GM19023 (cell line): ENCODE measurements around the gene EXOSC9.
A peak's percentile ranks its signal among the peaks of the same experiment; 100 is the strongest.

ENCODE experiments used
- ATAC-seq: cut with Tn5 transposase; IDR thresholded peaks from one replicate; pipeline ENCODE4 v1.9.1; 2021; ENCODE audit warnings: mild to moderate bottlenecking, moderate library complexity; ENCODE audit not compliant: unreplicated experiment

EXOSC9 gene

DNA sequence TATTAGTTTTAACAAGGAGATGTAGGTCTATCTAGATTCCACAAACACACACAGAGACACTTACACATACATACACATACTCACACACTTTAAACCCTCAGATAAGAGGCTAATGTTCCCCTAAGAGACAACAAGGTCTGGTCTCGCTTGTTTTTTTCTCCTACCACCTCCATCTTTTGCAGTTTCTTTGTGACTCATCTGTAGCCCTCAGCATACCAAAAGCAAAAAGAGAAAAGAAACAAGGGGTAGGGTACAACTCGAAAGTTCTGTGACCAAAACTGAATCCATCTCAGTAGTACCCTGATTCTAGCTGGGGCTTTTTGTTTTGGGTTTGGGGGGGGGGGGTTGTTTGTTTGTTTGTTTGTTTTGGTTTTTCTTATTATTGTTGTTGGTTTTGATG is 12.2 kb upstream of the EXOSC9 start:
- ATAC-seq: peak; percentile 90

DNA sequence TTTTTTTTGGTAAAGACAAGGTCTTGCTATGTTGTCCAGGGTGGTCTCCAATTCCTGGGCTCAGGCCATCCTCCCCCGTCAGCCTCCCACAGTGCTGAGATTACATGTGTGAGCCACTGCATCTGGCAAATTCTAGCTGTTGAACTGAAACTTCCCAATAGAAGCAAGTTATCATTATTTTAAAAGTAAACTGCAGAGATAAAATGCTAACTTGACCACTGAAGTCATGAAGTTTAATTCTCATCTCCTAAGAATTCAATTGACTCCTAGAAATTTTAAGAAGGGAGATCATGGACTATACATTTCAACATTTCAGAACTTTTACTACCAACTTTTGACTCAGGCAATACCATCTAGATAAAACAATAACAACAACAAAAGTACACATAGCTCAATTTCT is 11.7 kb upstream of the EXOSC9 start:
- no peak for ATAC-seq

DNA sequence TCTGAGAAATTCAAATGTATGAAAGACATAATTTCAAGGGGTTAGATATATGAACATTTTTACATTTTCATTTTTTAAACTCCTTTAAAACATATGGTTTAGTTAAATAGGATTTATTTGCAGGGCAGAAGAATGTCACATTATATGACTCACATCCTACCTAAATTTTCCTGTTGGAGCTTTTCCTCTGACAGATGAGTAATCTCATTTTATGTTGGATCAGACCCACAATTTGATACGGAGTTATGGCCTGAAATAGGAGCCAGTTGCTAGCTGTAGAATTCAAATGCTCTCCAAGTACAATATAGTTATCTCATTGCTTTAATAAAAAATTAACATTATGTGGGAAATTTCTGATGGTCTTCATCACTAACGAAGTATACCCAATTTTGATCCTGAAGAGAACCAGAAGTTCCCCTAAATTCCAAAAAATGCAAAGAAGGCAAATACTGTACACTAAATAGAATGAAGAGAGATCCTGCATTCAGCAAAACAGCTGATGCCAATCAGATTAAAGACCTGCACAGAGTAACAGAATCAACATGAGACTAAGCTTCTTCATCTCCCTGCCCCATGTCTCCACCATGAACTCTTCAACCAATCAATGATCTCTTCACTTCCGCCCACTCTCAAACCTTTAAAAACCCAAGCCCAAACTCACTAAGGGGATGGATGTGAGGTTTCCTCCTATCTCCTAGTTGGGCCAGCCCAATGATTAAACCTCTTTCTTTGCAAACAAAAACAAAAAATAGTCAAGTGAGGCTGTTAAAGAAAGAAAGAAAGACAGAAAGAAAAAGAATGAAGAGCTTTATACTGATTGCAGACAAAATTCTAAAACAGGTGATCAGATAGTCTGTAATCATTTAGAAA is 10.9 kb upstream of the EXOSC9 start:
- no peak for ATAC-seq

DNA sequence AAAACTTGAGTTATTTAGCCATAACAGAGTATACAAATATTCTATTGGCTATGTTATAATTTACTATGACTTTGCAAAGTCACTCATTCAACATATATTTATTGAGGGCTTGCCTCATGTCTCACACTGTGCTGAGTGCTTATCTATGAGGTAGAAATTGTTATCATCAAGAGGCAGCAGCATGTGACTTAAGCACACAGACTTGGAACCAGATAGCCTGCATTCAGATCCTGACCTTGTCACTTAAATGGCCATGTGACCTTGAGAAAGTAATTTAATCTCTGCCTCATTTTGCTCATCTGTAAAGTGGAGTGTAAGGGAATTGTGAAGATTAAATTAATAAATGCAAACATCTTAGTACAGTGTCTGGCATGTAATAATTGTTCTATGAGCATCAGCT is 10.1 kb upstream of the EXOSC9 start:
- no peak for ATAC-seq

DNA sequence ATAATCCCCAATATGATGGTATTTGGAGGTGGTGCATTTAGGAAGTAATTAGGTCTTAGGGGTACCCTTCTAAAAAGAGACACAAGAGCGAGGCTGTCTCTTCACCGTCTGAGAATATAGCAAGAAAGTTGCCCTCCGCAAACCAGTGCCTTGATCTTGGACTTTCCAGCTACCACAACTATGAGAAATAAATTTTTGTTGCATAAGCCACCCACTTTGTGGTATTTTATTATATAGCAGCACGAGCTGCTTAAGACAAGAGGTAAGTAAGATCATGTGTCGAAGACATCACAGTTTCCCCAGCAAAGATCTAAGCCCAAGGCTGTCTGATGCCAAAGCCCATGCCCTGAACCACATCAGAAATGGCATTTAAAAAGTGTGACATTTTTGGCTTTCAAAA is 9.6 kb upstream of the EXOSC9 start:
- no peak for ATAC-seq

DNA sequence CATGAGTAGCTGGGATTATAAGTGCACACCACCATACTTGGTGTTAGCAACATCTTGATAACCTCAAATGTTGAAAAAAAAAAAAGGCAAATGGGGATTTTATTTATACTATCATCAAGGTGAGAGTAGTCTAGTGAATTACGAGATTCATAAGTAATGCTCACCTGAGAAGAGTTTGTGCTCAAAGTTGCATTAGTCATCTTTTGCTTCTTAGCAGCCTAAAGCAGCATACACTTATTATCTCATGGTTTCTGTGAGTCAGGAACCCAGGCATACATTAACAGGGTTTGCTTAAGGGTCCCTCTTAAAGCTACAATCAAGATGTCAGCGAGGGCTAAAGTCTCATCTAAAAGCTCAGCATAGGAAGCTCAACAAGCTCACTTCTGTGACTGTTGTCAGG is 8.2 kb upstream of the EXOSC9 start:
- no peak for ATAC-seq

DNA sequence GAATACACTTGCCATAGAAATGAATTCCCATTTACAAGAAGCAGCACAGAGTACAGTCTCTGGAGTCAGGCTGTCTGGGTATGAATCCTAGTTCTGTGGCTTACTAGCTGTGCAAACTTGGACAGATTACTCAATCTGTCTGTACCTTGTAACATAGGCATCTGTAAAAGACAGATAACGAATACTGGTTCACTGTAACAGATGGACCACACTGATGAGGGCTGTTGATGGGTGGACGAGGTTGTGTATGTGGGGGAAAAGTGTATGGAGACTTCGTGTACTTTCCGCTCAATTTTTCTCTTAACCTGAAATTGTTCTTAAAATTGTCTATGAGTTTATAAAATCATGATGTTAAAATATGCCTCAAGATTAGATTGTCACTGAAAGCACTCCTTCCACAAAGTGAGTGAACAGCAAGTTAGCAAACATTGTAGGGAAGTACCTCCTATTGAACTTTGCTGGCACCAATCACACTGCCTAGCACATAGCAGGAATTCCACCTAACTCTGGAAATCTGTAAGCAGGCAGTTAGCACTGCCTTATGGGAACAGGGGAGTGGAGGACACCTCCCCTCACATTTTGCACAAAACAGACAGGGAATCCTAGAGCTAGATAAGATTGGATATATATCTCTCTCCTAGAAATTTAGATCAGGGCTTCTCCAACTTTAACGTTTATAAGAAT is 6.5 kb upstream of the EXOSC9 start:
- no peak for ATAC-seq

DNA sequence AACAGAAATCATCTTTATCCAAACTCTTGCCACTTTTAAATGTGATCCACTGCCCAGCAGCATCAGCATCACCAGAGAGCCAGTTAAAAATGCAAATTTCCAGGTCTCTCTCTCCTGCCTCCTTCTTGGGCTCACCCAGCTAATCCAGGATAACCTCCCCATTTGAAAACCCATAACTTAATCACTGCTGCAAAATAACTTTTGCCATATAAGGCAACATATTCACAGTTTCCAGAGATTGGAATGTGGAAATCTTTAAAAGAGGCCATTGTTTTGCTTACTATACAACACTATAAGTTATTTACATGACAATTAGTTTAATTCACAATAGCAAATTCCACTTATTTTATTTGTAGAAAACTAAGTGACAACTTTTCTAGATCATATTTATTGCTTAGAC is 4.8 kb upstream of the EXOSC9 start:
- no peak for ATAC-seq

DNA sequence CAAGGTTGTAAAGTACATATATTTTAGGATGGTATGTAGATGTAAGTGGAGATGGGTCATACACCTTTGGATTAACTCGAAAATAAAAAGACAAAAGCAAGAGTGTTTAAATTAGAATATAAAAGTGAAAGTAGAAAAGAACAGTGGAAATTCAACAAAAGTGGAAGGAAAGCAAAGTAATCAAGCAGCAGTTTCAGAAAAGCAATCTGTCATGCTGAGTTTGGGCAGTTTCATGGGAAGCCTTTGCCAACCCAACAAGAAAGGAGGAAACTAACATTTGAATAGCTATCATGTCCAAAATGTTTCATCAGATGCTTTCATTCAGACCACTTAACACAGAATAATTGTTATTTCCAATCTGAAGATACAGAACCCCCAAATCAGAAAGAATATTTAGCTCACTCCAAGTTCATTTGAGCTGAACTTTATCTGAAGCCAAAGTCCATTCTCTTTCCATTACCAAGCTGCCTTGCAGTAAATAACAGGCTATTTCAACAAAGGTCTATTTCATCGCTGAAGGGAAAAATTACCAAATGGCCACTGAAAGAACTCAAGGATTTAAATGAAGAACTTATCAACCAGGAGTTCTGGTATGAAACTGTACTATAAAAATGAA is 1.8 kb upstream of the EXOSC9 start:
- no peak for ATAC-seq

DNA sequence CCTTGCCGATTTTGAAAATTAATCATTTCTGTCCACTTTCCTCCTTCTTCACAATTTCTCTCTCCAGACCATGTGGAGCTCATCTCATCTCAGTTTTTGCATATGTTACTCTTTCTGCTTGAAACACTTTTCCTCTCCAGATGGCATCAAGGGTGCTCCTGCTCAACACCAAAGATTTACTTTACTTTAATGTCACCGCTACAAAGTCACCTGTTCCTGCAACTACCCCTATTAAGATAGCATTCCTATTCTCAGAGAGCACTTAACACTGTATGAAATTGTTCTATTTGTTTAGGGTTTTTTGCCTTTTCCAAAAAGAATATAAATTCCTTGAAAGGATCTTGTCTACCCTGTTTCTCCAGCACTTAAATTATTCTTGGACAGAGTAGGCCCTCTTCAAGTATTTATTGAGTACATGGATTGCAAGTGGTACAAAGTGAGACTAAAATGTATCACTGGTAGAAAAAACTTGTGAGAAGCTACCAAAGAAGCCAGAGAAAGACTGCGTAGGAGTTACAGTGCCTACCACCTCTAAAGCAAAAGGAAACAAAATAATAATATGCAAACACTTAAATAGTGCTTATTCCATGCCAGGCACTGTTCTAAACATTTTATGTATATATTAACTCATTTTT is 1.1 kb upstream of the EXOSC9 start:
- no peak for ATAC-seq

DNA sequence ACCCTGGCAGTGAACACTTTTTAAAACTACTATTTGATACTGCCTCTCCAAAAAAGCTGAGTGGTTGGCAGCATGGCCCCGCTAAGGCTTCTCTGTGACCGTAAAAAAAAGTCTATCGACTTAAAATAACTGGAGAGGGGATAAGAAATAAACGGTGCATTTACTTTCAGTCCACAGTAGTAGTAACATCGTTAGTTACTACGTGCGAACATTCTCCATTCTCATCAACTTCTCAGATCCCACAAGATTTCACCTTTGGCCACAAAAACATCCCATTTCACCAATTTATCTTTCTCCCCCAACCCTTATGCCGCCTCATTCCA is 524 bp upstream of the EXOSC9 start:
- ATAC-seq: peak; percentile 12

DNA sequence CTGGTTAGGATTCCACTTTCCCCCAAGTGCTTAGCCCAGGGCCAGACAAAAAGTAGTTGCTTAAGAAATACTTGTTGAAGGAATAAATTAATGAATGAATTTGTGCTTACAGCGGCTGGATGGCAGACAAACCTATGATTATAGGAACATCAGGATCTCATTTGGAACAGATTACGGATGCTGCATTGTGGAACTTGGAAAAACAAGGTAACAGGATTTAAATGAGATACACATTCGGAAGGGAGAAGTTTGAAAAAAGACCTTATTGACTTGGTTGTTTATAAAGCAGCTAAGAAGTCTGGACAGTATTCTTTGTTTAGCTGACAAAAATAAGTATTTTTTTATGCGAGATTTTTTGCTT is 572 bp downstream of the EXOSC9 start:
- no peak for ATAC-seq

DNA sequence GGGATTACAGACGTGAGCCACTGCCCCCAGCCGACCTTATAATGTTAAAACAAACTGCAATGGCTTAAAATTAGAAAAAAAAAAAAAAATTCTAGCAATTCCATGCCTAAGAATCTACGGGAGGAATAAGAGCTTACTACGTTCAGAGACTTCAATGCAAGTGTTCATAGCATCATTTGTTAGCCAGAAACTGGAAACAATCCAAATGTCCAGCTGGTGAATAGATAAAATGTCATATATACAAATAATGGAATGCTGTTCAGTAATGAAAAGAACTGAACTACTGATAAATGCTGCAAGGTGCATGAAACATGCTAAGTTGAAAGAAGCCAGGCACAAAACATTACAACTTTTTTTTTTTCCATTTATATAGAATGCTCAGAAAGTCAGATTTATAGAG is 5.3 kb downstream of the EXOSC9 start:
- ATAC-seq: no peak

DNA sequence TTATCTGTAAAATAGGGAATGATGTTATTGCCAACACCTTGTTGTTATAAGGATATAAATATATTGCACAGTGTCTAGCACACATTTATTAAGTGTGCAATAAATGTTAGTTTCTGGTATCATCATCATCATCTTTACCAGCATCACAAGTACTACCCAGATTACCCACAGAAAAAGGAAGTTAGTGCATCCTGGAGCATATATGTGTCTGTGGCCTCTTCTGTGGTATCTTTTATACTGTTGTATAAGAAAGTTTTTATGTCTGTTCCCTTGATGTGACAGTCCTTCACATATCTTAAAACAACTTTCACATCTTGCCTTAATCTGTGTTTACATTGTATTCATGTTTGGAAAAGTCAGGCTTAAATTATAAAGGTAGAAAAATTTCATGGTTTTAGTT is 10.0 kb downstream of the EXOSC9 start:
- no peak for ATAC-seq

DNA sequence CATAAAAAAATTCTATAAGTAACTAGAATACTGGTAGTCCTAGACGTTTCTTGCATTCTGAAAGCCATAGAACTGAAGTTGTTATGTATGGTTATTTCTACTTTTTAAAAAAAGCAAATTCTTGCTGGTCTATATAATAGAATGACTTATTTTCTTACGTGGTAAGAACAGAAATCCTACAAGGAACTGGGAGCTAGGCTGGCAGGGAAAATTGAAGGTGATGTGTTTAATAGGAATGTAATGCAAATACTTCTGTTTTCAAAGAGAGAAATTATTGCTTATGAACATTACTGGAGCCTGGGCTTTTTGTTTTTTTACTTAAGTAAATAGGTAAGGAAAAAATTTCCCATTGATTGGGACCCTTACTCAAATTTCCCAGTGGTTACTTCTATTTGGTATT is 13.6 kb downstream of the EXOSC9 start:
- no peak for ATAC-seq

DNA sequence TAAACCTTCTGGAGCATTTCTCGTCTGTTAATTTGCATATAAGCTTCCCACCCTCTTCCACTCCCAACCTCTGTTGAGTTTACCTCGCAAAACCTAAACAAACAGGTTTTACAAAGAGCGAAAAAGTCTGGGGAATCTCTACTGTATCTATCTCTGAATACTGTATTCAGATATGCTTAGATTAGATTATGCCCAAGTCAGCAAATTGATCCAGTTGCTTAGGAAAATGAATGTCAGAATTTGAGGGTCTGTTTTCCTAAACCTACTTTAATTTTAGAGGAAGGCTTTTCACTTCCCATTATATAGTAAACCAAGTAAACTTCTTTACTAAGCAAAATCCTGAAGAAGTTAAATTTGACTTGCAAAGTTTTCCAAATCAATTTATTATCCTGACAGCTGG is 15.9 kb downstream of the EXOSC9 start:
- ATAC-seq: no peak

DNA sequence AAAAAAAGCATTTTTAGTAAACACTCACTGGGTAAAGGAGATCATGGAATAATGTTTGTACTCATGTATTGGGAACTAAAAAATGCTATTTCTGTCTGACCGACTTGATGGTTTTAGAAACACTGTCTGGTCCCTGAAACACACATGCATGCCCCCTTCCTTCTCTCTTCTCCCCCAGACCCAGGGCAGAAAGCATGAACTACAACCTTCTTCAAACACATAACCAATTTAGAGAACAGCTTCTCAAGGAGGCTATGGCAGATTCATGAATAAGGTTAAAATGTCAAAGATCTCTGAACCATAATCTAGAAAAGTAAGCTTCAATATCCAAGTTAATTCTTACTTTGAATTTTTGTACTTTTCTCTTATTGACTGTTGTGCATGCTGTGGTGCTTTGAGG is 16.6 kb downstream of the EXOSC9 start:
- ATAC-seq: no peak

DNA sequence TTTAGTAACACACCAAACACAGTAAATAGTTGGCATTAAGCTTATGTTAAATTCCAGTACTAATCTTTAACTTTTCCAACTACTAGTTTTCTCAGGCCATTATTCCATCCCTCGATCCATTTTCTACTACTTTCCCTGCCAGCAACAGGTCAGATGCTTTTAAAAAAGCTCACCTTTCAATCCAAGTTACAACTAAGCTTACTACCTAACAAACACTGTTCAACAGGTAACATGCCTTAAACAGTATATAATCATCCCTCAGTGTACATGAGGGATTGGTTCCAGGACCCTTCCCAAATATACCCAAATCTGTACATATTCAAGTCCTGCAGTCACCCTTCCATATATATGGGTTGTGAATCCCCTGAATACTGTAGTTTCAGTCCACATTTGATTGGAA is 17.1 kb downstream of the EXOSC9 start:
- no peak for ATAC-seq

DNA sequence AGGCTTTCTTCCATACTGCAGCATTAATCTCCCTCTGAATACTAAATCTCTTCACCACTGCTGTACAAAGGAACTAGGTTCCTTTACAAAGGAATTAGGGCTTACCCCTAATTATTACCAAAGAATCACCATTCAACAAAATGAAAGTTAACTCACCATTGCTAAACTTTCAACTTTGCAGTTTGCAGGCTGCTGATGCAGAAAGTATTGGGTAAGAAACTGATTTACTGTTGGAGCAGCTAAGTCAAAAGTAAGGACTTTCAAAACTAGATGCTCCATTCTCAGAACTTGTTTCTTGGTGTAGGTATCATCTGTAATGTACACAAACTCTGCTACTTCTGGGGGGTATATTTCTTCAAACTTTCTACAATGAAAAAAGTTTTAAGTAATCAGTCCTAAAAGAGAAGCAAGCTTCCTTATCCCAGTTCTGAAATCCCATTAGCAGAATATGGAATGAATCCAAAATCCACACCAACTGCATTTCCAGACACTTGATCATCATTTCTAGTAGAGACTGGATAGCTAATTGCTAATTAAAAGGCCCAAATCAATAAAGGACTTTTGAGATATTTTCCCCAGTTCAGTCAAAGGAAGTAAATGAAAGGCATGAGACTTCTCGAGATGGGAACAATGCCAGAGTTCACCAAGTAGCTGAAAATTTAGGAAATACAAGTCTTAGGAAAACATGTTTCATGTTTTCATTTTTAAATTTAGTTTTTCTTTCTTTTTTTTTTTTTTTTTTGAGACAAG is 18.3 kb downstream of the EXOSC9 start:
- ATAC-seq: no peak

DNA sequence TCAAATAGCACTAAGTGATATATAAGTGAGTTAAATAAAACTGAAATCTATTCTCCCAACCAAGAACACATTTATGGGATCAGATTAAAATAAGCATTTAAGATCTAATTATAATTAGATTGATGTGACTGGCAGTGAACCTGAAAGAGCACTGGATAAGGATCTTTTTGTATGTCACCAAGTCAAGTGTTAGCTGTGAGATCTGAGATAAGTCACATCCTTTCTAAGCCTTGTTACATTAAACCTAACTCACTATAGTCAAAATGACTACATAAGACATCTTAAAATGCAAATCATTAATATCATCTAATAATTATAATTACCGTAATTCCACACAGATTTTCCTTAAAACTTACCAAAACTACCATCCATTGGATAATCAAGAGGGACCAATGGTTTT is 20.9 kb downstream of the EXOSC9 start:
- ATAC-seq: no peak

DNA sequence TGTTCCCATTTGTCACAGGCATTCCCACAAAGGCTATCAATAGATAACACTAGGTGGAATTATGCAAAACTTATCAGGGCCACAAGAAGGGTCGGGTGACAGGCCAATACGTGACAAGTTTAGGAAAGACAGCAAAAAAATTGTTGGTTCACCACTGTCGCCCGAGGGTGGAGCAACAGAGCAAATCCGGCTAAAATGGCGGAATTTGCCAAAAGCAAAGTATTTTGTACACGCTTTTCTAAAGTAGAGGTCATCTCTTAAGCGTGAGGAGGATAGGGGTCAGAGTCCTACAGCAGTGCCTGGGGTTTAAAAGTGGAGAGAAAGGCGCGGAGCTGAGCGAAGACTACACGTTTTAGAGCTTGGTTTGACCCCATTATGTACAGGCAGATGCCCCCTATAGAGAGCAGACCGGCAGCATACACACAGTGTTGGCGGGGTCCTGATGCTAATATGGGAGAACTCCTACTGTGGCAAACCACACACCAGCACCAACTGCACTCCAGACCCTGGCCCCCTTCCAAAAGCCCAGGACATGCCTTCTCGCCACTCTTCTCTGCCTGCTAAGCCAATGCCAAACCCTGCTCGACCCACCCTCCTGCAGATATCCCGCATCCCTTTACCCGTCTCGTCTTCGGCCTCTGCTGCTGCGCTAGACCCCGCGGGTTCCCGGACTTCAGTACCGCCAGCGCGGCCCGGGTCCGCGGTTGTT is 21.8 kb downstream of the EXOSC9 start:
- ATAC-seq: peak; percentile 36
